Liver (tissue), 3 donors: ENCODE measurements around the gene RALY.

Source experiments
- CTCF ChIP-seq: fragments of 150-350 bp; IDR thresholded peaks from 2 replicates; pipeline ENCODE4 v1.5.1; 2017; ENCODE audit warnings: improper control_type of control experiment, low read depth, low read length; ENCODE audit not compliant: missing input control
- FOXA1 ChIP-seq: IDR thresholded peaks from 2 replicates; pipeline ENCODE4 v1.6.1; 2016; ENCODE audit warnings: antibody characterized with exemption
- JUND ChIP-seq, 2 donors: IDR thresholded peaks; 2 replicates each; pipeline ENCODE4 v1.6.1; 2016; ENCODE audit warnings: antibody characterized with exemption in 2 of 2
- MAX ChIP-seq: IDR thresholded peaks from 2 replicates; pipeline ENCODE4 v1.6.1; 2016; ENCODE audit warnings: antibody characterized with exemption
- YY1 ChIP-seq: IDR thresholded peaks from 2 replicates; pipeline ENCODE4 v1.6.1; 2016; ENCODE audit warnings: antibody characterized with exemption, mild to moderate bottlenecking
- donor health status: healthy.
- donor health status: healthy.

- TF ChIP-seq CTCF = no peak
- no peak for TF ChIP-seq MAX
- TF ChIP-seq JUND (IDR thresholded peaks at IDR 0.05) = no peak
- no peak for TF ChIP-seq YY1
- TF ChIP-seq FOXA1 = no peak
Observed at GRCh38 chr20:34011275-34011674, 17.6 kb downstream of the RALY start.
